HG02642 (cell line): ENCODE results near the gene SYNGR4.

Source experiments
- ATAC-seq: cut with Tn5 transposase; IDR thresholded peaks from one replicate; pipeline ENCODE4 v1.9.1; 2021; ENCODE audit warnings: mild to moderate bottlenecking; ENCODE audit not compliant: unreplicated experiment, poor library complexity

Gene SYNGR4

GRCh38 chr19:48340995-48341394 lies 23.2 kb upstream of the SYNGR4 start:
- no peak for ATAC-seq

- no peak for ATAC-seq
Measured at GRCh38 chr19:48341515-48342413, 22.4 kb upstream of the SYNGR4 start.

- ATAC-seq: no peak
Measured at GRCh38 chr19:48342414-48342738, 21.8 kb upstream of the SYNGR4 start.

- ATAC-seq: no peak
Measured at GRCh38 chr19:48342841-48343540, 21.2 kb upstream of the SYNGR4 start.

GRCh38 chr19:48344892-48345291 lies 19.3 kb upstream of the SYNGR4 start:
- no peak for ATAC-seq

GRCh38 chr19:48346191-48346590 lies 18.0 kb upstream of the SYNGR4 start:
- ATAC-seq: no peak

- no peak for ATAC-seq
Measured at GRCh38 chr19:48348045-48348444, 16.1 kb upstream of the SYNGR4 start.

GRCh38 chr19:48348737-48349136 lies 15.4 kb upstream of the SYNGR4 start:
- ATAC-seq: no peak

GRCh38 chr19:48350856-48351255 lies 13.3 kb upstream of the SYNGR4 start:
- ATAC-seq: no peak

- no peak for ATAC-seq
Measured at GRCh38 chr19:48351341-48351752, 12.8 kb upstream of the SYNGR4 start.

GRCh38 chr19:48353677-48354076 lies 10.5 kb upstream of the SYNGR4 start:
- ATAC-seq: no peak

- ATAC-seq: no peak
Measured at GRCh38 chr19:48354332-48354992, 9.7 kb upstream of the SYNGR4 start.

GRCh38 chr19:48355365-48355954 lies 8.7 kb upstream of the SYNGR4 start:
- no peak for ATAC-seq

GRCh38 chr19:48359123-48359522 lies 5.0 kb upstream of the SYNGR4 start:
- ATAC-seq: no peak

- no peak for ATAC-seq
Measured at GRCh38 chr19:48361912-48362311, 2.3 kb upstream of the SYNGR4 start.

GRCh38 chr19:48362716-48363499 lies 1.3 kb upstream of the SYNGR4 start:
- ATAC-seq: peak; percentile 51

GRCh38 chr19:48363500-48363809 lies 712 bp upstream of the SYNGR4 start:
- peak; percentile 12 for ATAC-seq

GRCh38 chr19:48364598-48365348 lies 606 bp downstream of the SYNGR4 start:
- no peak for ATAC-seq

- ATAC-seq: no peak
Measured at GRCh38 chr19:48365602-48366001, 1.4 kb downstream of the SYNGR4 start.

GRCh38 chr19:48367855-48368254 lies 3.7 kb downstream of the SYNGR4 start:
- ATAC-seq: no peak
